ENCODE measurements around the gene RAB3B.

RAB3B gene

GRCh38 chr1:52032124-52032784 is 41.8 kb upstream of the RAB3B start:
- no peak for TF ChIP-seq FOXM1 (IDR thresholded peaks at IDR 0.05; ENCODE audit: borderline replicate concordance, low read depth)
- no peak for TF ChIP-seq CREB1 (IDR thresholded peaks at IDR 0.05; ENCODE audit: low read depth)
- TF ChIP-seq NFIC (IDR thresholded peaks at IDR 0.05) = no peak
- no peak for TF ChIP-seq ZBTB7A (IDR thresholded peaks at IDR 0.05; ENCODE audit: low read depth)
- no peak for TF ChIP-seq TEAD4 (IDR thresholded peaks at IDR 0.05)
- TF ChIP-seq USF1 (IDR thresholded peaks at IDR 0.05) = no peak
- no peak for TF ChIP-seq TCF12 (IDR thresholded peaks at IDR 0.05; ENCODE audit: low read depth)
- TF ChIP-seq MAX (IDR thresholded peaks at IDR 0.05) = no peak
- no peak for TF ChIP-seq EGR1 (IDR thresholded peaks at IDR 0.05)

- TF ChIP-seq USF1 (IDR thresholded peaks at IDR 0.05) = 0 out of 2 replicates have a peak, but pooled peaks have one; percentile 10
Observed at GRCh38 chr1:52028839-52029238, 38.3 kb upstream of the RAB3B start.

GRCh38 chr1:52028328-52028727 is 37.8 kb upstream of the RAB3B start:
- TF ChIP-seq USF1 (IDR thresholded peaks at IDR 0.05) (no peak), MAX (IDR thresholded peaks at IDR 0.05) (no peak), NFIC (IDR thresholded peaks at IDR 0.05) (no peak), CEBPB (IDR thresholded peaks at IDR 0.05) (no peak), TAF1 (IDR thresholded peaks at IDR 0.05; ENCODE audit: low read depth) (no peak), FOXM1 (IDR thresholded peaks at IDR 0.05; ENCODE audit: borderline replicate concordance, low read depth) (no peak), TCF12 (IDR thresholded peaks at IDR 0.05; ENCODE audit: low read depth) (no peak), ZBTB7A (IDR thresholded peaks at IDR 0.05; ENCODE audit: low read depth) (no peak), YY1 (IDR thresholded peaks at IDR 0.05; ENCODE audit: low read depth) (no peak)

- TF ChIP-seq EGR1 (IDR thresholded peaks at IDR 0.05) = no peak
- no peak for TF ChIP-seq MAX (IDR thresholded peaks at IDR 0.05)
- TF ChIP-seq ZBTB7A (IDR thresholded peaks at IDR 0.05; ENCODE audit: low read depth) = no peak
- TF ChIP-seq REST (IDR thresholded peaks at IDR 0.05; ENCODE audit: low read depth) = no peak
- no peak for TF ChIP-seq TEAD4 (IDR thresholded peaks at IDR 0.05)
- no peak for TF ChIP-seq EP300 (IDR thresholded peaks at IDR 0.05; ENCODE audit: borderline replicate concordance)
Observed at GRCh38 chr1:52026278-52026677, 35.8 kb upstream of the RAB3B start.

- no peak for TF ChIP-seq REST (IDR thresholded peaks at IDR 0.05; ENCODE audit: low read depth)
- TF ChIP-seq FOXM1 (IDR thresholded peaks at IDR 0.05; ENCODE audit: borderline replicate concordance, low read depth) = no peak
- no peak for TF ChIP-seq EP300 (IDR thresholded peaks at IDR 0.05; ENCODE audit: borderline replicate concordance)
- no peak for TF ChIP-seq NFIC (IDR thresholded peaks at IDR 0.05)
- no peak for TF ChIP-seq RAD21 (IDR thresholded peaks at IDR 0.05; ENCODE audit: low read depth)
- TF ChIP-seq CREB1 (IDR thresholded peaks at IDR 0.05; ENCODE audit: low read depth) = no peak
- no peak for TF ChIP-seq EGR1 (IDR thresholded peaks at IDR 0.05)
- no peak for TF ChIP-seq USF1 (IDR thresholded peaks at IDR 0.05)
- TF ChIP-seq TCF12 (IDR thresholded peaks at IDR 0.05; ENCODE audit: low read depth) = no peak
- TF ChIP-seq YY1 (IDR thresholded peaks at IDR 0.05; ENCODE audit: low read depth) = no peak
- no peak for TF ChIP-seq TAF1 (IDR thresholded peaks at IDR 0.05; ENCODE audit: low read depth)
- no peak for TF ChIP-seq MAX (IDR thresholded peaks at IDR 0.05)
- TF ChIP-seq CEBPB (IDR thresholded peaks at IDR 0.05) = no peak
Observed at GRCh38 chr1:52022133-52022532, 31.6 kb upstream of the RAB3B start.

Data from Ishikawa (cell line).